K562 (cell line): ENCODE results near the gene DTNA. TPM values are rescaled to one million over a fixed set of nuclear protein-coding genes. Genes with fewer than 3 reads are reported as not detected.

Experiments used
- ATAC-seq: fragments of 200-7000 bp; cut with Tn5 transposase; 3 replicates; pipeline ENCODE4 v1.9.1; 2020; ENCODE audit warnings: moderate library complexity
- BruUV-seq: library from RNA; stranded (reverse); fragments of 400-500 nt; replicated peaks from 2 replicates; lab custom pipeline; 2021; lab: Mats Ljungman, UMichigan
- CTCF ChIA-PET: fragments of 300-600 bp; formaldehyde crosslinking; extraction: SDS; loops from one replicate; lab custom pipeline; 2021; ENCODE audit warnings: low intra/inter-chr PET ratio; lab: Yijun Ruan, JAX
- POLR2A ChIA-PET: fragments of 300-600, 350-650 bp; sonication (Branson Sonifier 250); formaldehyde crosslinking; extraction: SDS; loops from one replicate; lab custom pipeline; 2021; ENCODE audit warnings: antibody characterized with exemption, inconsistent platforms; lab: Yijun Ruan, JAX
- DNase-seq, 4 experiments: peaks; one replicate each; pipeline versions ENCODE4 v3.0.0 to v3.0.0-alpha.2; 2011 to 2018; ENCODE audit warnings: low spot score in 3 of 4, mixed read lengths in 3 of 4; ENCODE audit errors: extremely low read depth in 1 of 4
- FAIRE-seq: peaks from 2 replicates; lab custom pipeline; 2011; peaks lifted over from hg19 to GRCh38; lab: Jason Lieb, UNC
- H2AFZ ChIP-seq: 2 replicates; pipeline ENCODE4 v1.6.0; 2011; ENCODE audit warnings: low read depth, low read length, control low read depth, inconsistent platforms
- H3K27ac ChIP-seq: fragments of 200-600 bp; 3 replicates; pipeline ENCODE4 v1.8.0; 2011; ENCODE audit warnings: low read depth, mild to moderate bottlenecking, control low read depth, inconsistent platforms, low read length, moderate library complexity, mixed read lengths; ENCODE audit errors: extremely low read depth
- H3K27me3 ChIP-seq, 2 experiments: fragments of 300-600 bp in 1 of 2; 2 replicates in 1 of 2; 3 replicates in 1 of 2; pipeline versions ENCODE4 v1.6.0 to v1.8.0; 2011; ENCODE audit warnings: inconsistent platforms in 2 of 2, low read length in 2 of 2, mild to moderate bottlenecking in 1 of 2, mixed read lengths in 1 of 2, moderate library complexity in 1 of 2; ENCODE audit not compliant: control insufficient read depth in 2 of 2, insufficient read depth in 2 of 2
- H3K36me3 ChIP-seq: fragments of 300-600 bp; 3 replicates; pipeline ENCODE4 v1.8.0; 2011; ENCODE audit warnings: mild to moderate bottlenecking, low read length, inconsistent platforms; ENCODE audit not compliant: control insufficient read depth, insufficient read depth
- H3K4me1 ChIP-seq, 2 experiments: fragments of 200-600 bp in 1 of 2; replicated peaks in 1 of 2; 2 replicates in 1 of 2; 3 replicates in 1 of 2; pipeline versions ENCODE4 v1.5.1 to v1.8.0; 2011; ENCODE audit warnings: inconsistent platforms in 2 of 2, low read length in 2 of 2, mild to moderate bottlenecking in 1 of 2, mixed read lengths in 1 of 2, moderate library complexity in 1 of 2; ENCODE audit not compliant: control insufficient read depth in 2 of 2, insufficient read depth in 2 of 2
- H3K4me2 ChIP-seq: 2 replicates; pipeline ENCODE4 v1.6.1; 2011; ENCODE audit warnings: low read length, control low read depth, inconsistent platforms, mixed read lengths; ENCODE audit not compliant: insufficient read depth
- H3K4me3 ChIP-seq: fragments of 200-600 bp; sonication (generic), shearing (Covaris generic); 2 replicates; pipeline ENCODE4 v1.5.1; 2016; ENCODE audit warnings: control low read depth, inconsistent platforms
- H3K79me2 ChIP-seq: fragments of 200-600 bp; 3 replicates; pipeline ENCODE4 v1.8.0; 2011; ENCODE audit warnings: low read length, inconsistent platforms; ENCODE audit not compliant: control insufficient read depth, insufficient read depth
- H3K9ac ChIP-seq, 2 experiments: 2 replicates each; pipeline versions ENCODE4 v1.6.0 to v1.6.1; 2011; ENCODE audit warnings: low read depth in 2 of 2, low read length in 2 of 2, control low read depth in 1 of 2, inconsistent platforms in 1 of 2, mild to moderate bottlenecking in 1 of 2, mixed read lengths in 1 of 2; ENCODE audit not compliant: insufficient read depth in 1 of 2
- H3K9me1 ChIP-seq: one replicate; pipeline ENCODE4 v1.6.0; 2011; ENCODE audit warnings: inconsistent platforms, mild to moderate bottlenecking, low read length, moderate library complexity; ENCODE audit not compliant: control insufficient read depth, insufficient read depth
- H3K9me3 ChIP-seq: replicated peaks from 2 replicates; pipeline ENCODE4 v1.5.1; 2011; ENCODE audit warnings: low read depth, low read length, inconsistent platforms; ENCODE audit not compliant: control insufficient read depth, insufficient read depth
- H4K20me1 ChIP-seq: replicated peaks from 2 replicates; pipeline ENCODE4 v1.6.1; 2011; ENCODE audit warnings: low read length, inconsistent platforms, mixed read lengths; ENCODE audit not compliant: control insufficient read depth, insufficient read depth
- AFF1 ChIP-seq, 2 experiments: fragments of 450-650 bp; IDR thresholded peaks; 2 replicates each; pipeline ENCODE4 v1.6.1; 2018; ENCODE audit warnings: mild to moderate bottlenecking in 2 of 2, low read depth in 1 of 2; ENCODE audit not compliant: partially characterized antibody in 2 of 2
- CHCHD3 ChIP-seq: fragments of 250-450 bp; sonication (Bioruptor Pico); IDR thresholded peaks from 2 replicates; pipeline ENCODE4 v2.1.2; 2022; ENCODE audit warnings: mild to moderate bottlenecking
- CHD4 ChIP-seq: fragments of 200-600 bp; sonication (generic); IDR thresholded peaks from 3 replicates; pipeline ENCODE4 v1.6.1; 2012; ENCODE audit warnings: low read depth, mild to moderate bottlenecking, mixed read lengths, low read length, inconsistent platforms; ENCODE audit not compliant: insufficient read depth, insufficient replicate concordance, poor library complexity, severe bottlenecking
- FOXM1 ChIP-seq, 2 experiments: fragments of 450-650 bp in 1 of 2; sonication (generic) in 1 of 2; formaldehyde crosslinking in 1 of 2; IDR thresholded peaks; 2 replicates each; pipeline versions ENCODE4 v1.6.1 to v1.9.0; 2017 to 2022; ENCODE audit warnings: low read depth in 2 of 2, mild to moderate bottlenecking in 2 of 2, missing genetic modification reagents in 1 of 2, moderate library complexity in 1 of 2
- KAT2B ChIP-seq: IDR thresholded peaks from one replicate; pipeline ENCODE4 v1.6.1; 2012; ENCODE audit warnings: low read depth, mild to moderate bottlenecking, control low read depth, inconsistent platforms, low read length, moderate library complexity
- NCOR1 ChIP-seq: fragments of 450-650 bp; IDR thresholded peaks from 2 replicates; pipeline ENCODE4 v1.6.1; 2016; ENCODE audit warnings: mild to moderate bottlenecking, moderate library complexity
- PHB ChIP-seq: fragments of 250-450 bp; sonication (Bioruptor Pico); IDR thresholded peaks from 2 replicates; pipeline ENCODE4 v1.5.0; 2021
- ZNF316 ChIP-seq: fragments of 450-650 bp; IDR thresholded peaks from 2 replicates; pipeline ENCODE4 v1.6.1; 2016
- ZNF347 ChIP-seq: fragments of 450-650 bp; formaldehyde crosslinking; IDR thresholded peaks from 2 replicates; pipeline ENCODE4 v1.4.0; 2020; ENCODE audit warnings: low read depth, mild to moderate bottlenecking, moderate library complexity
- ZNF395 ChIP-seq: fragments of 200-800 bp; sonication (Bioruptor generic); IDR thresholded peaks from 2 replicates; pipeline ENCODE4 v1.6.1; 2017; ENCODE audit warnings: missing genetic modification characterization, missing compliant biosample characterization
- in situ Hi-C: fragments of 300-500 bp; cut with MboI; formaldehyde crosslinking; loops from 4 replicates; pipeline ENCODE4 v1.15.0; 2018; ENCODE audit warnings: inconsistent platforms, mixed read lengths
- intact Hi-C: fragments of 100-400 bp; cut with micrococcal nuclease; formaldehyde crosslinking; loops from 2 replicates; pipeline ENCODE4 v1.14.2; 2022
- polyA plus RNA-seq, 8 experiments: library from polyadenylated mRNA; depleted of rRNA in 4 of 8; stranded (reverse) in 5 of 8; unstranded in 3 of 8; fragments of >200 nt; fragmentation: Nextera tagmentation in 2 of 8; fragmentation: Illumina TruSeq in 1 of 8; extraction: Ambion mirVana in 2 of 8; extraction: Trizol in 1 of 8; gene quantifications; 2 replicates each; pipeline versions ENCODE4 v1.2.1 to v1.2.3, GENCODE V29; 2011 to 2014; ENCODE audit warnings: inconsistent platforms in 1 of 8, missing spikeins in 1 of 8
- total RNA-seq, 7 experiments: library from RNA; depleted of rRNA in 6 of 7; stranded (reverse); fragments of >200 nt in 6 of 7; fragmentation: Illumina TruSeq in 2 of 7; extraction: Trizol in 2 of 7; gene quantifications; 2 replicates each; pipeline versions ENCODE4 v1.2.1 to v1.2.3, GENCODE V29; 2011 to 2021; ENCODE audit warnings: low replicate concordance in 1 of 7

Gene DTNA
- total and polyA plus RNA-seq, 9 of the 15 experiments (the other 6 are each of a cell fraction or from before 2014, with no cell fraction given): 0.07 to 2.4 (median 0.22) TPM; not detected in 2

GRCh38 chr18:34749721-34750120 is 39.6 kb downstream of the DTNA start:
- ChIA-PET POLR2A (no interaction called here), CTCF (no interaction called here)
- H3K27me3 ChIP-seq: no peaks in the 10 kb centered on the region
- BruUV-seq: no TSS peak
- H3K4me1 ChIP-seq: no peaks in the 10 kb centered on the region
- H3K4me3 ChIP-seq: no peak overlapping the region
- no peaks in the 10 kb centered on the region for H4K20me1 ChIP-seq
- no peak overlapping the region for H3K27ac ChIP-seq
- intact Hi-C loops: no loop called here
- no peaks in the 10 kb centered on the region for H3K9me1 ChIP-seq
- no peak for ATAC-seq
- in situ Hi-C loops: no loop called here
- no peak overlapping the region for H3K4me2 ChIP-seq
- DNase-seq: no peak
- H3K9me3 ChIP-seq: no peaks in the 10 kb centered on the region
- FAIRE-seq: no peak
- no peaks in the 10 kb centered on the region for H3K79me2 ChIP-seq
- H3K9ac ChIP-seq: no peak overlapping the region
- no peaks in the 10 kb centered on the region for H3K36me3 ChIP-seq
- H2AFZ ChIP-seq: no peak overlapping the region
- no peak for TF ChIP-seq CHCHD3 (CRISPR knock-in tag)
- no peak for TF ChIP-seq PHB (CRISPR knock-in tag)
- TF ChIP-seq ZNF347 (CRISPR knock-in tag): no peak
- TF ChIP-seq CHD4: no peak
- TF ChIP-seq NCOR1: no peak
- no peak for TF ChIP-seq AFF1 (IDR thresholded peaks at IDR 0.05; ENCODE audit: low read depth in 1 of 2, partially characterized antibody in 2 of 2)
- no peak for TF ChIP-seq FOXM1 (IDR thresholded peaks at IDR 0.05; ENCODE audit: low read depth)
- TF ChIP-seq FOXM1 (CRISPR knock-in tag; IDR thresholded peaks at IDR 0.05; ENCODE audit: low read depth): no peak
- no peak for TF ChIP-seq ZNF316
- no peak for TF ChIP-seq ZNF395 (CRISPR knock-in tag)
- TF ChIP-seq KAT2B: no peak
